NCI-H2029 (cell line): Measurements from ENCODE around the gene STT3B.

Source experiments
- DNase-seq: peaks from one replicate; lab custom pipeline; 2025; lab: John Stamatoyannopoulos, UW

Gene STT3B

DNA sequence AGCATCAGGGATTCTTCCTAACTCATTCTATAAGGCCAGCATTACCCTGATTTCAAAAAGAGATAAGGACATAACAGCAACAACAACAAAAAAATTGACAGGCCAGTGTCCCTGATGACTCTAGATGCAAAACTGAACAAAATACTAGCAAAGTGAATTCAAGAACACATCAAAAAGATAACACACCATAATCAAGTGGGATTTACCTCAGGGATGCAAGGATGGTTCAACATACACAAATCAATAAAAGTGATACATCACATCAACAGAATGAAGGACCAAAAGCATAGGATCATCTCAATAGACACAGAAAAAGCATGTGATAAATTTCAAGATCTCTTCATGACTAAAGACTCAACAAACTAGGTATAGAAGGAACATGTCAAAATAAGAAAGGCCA, 119.6 kb downstream of the STT3B start:
- DNase-seq = no peak

DNA sequence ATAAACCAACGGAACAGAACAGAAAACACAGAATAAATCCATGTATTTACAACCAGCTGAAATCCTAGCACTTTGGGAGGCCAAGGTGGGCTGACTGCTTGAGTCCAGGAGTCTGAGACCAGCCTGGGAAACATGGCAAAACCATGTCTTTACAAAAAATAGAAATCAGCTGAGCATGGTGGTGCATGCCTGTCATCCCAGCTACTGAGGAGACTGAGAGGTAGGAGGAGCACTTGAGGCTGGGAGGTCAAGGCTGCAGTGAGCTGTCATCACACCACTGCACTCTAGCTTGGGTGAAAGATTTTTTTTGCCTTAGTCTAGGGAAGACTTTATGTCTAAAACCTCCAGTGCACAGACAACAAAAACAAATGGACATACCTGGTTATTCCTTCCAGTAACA, 120.7 kb downstream of the STT3B start:
- DNase-seq = no peak

DNA sequence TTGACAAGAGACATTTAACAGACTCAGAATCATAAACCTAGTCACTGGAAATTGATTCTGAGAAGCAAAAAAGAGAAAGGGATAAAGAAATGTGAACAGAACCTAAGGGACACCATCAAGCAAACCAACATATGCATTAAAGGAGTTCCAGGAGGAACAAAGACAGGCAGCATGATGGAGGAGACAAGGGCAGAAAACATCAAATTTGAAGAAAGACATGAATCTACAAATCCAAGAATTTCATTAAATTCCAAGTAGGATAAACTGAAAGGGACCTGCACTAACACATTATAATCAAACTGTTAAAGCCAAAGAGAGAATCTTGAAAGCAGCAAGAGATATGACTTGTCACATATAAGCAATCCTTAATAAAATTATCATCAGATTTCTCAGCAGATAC, 122.3 kb downstream of the STT3B start:
- DNase-seq = no peak

DNA sequence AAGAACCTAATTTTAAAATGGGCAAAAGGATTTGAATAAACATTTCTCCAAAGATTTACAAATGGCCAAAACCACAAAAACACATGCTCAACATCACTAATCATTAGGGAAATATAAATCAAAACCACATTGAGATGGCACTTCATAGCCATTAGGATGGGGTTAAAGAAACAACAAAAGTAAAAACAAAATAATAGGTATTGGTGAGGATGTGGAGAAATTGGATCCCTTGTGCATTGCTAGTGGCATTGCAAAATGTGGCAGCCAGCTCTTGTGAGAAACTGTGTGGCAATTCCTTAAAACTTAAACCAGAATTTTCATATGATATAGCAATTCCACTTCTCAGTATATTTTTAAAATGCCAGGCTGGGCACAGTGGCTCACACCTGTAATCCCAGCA, 126.5 kb downstream of the STT3B start:
- DNase-seq = no peak

DNA sequence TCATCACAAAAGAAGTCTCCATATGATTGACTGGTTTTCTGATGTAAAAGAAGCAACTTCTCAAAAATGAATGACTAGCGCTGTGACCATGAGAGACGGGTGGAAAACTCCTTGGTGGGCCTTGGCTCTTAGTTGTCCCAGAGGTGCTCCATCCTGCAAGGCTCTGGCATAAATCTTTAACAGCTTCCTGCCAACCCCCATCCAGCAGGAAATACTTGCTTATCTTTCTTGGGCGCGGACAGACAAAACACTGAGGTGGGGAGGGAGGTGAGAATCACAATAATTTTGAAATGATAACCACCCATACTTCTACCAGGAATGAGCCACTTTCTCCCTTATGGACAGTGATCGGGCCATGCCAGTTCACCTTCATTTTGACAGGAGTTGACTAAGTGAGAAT, 128.6 kb downstream of the STT3B start:
- no peak for DNase-seq

DNA sequence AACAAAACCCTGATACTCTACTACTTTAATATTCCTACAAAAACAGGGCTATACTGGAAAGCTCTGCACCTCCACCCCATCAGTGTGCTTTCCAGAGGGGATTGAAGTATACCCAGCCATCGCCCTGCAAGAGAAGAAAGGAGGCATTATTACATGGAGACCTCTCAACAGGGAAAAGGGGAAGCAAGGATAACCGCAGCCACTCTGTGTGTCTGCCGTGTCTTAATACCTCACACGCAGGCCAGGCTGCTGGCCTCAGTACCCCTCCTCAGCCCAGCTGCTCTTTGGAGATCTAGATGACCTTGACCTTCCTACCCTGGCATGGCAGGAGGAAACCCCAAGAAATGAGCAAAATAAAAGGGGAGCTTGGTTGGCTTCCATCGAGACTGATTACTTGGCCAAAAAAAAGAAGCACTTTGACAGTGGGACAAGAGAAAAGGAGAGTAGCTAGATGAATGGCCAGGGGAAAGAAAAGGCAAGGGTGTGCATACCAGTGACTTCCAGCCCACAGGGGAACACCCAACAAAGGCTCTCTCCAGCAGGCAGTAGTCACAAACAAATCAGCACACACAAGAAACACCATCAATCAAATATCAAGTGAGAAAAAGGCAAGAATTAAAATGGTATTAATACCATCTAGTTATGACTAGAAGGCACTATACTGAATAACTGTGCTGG, 129.4 kb downstream of the STT3B start:
- no peak for DNase-seq

DNA sequence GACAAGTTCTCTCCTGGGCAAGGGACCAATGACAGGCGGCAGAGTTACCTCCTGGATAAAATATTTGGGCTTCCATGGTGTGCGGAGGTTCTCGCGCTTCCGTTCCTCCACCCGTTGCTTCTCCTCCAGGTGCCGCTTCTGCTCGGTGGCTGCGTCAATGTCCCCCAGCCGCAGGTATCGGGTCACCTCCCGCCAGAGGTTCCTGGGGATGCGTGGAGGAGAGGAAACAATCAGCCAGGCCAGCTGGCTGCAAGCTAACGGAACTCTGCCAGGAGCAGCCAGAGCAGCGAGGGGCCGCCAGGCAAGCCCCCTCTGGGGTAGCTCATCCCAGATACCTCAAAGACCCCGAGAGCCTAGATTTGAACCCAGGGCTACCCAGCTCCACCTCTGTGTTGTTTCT, 131.3 kb downstream of the STT3B start:
- no peak for DNase-seq

DNA sequence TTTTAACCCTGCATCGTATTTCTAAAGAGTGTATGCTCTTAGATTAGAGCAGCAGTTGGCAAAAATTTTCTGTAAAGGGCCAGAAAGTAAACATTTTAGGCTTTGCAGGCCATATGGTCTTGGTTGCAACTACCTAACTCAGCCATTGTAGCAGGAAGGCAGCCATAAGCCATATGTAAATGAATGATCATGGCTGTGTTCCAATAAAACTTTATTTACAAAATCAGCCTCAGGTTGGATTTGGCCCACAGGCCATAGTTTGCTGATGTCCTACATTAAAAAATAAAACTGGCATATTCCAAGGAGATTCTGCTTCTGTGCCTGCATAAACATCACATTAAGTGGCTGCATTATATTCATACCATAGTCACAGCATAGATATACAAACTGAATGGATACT, 134.9 kb downstream of the STT3B start:
- no peak for DNase-seq

DNA sequence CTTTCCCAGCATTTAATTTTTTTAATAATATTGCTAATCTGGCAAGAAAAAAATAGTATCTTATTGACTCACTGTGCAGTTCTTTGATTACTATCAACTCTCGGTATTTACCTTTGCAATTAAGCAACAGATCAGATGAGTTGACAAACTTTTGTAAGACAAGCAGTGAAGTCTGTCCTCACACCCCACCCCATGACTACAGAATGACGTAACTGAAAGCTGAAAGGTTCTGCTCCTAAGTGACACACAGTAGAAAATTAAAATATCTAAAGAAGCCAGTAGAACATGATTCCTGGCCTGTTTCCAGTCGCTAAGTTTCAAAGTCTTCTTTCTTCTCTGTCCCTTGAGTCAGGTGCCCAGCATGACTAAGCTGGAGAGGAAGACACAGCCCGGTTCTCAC, 135.5 kb downstream of the STT3B start:
- no peak for DNase-seq

DNA sequence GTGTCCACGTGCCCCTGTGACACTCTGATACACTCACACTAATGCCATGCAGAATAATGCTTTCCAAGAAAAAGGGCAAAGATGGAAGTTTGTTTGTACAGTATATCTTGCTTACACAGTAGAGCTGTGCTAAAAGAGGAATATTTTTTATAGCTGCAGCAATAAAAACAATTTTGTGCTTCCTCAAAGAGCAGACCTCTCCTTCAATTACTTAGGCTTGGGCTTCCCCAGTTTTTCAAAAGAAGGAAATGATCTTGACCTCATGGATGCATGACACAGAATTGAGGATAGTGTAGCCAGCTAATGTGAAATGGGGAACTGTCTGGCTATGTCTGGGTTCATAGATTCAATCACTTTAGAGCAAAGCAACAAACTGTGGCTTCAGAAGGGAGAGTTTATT, 137.4 kb downstream of the STT3B start:
- DNase-seq = no peak

DNA sequence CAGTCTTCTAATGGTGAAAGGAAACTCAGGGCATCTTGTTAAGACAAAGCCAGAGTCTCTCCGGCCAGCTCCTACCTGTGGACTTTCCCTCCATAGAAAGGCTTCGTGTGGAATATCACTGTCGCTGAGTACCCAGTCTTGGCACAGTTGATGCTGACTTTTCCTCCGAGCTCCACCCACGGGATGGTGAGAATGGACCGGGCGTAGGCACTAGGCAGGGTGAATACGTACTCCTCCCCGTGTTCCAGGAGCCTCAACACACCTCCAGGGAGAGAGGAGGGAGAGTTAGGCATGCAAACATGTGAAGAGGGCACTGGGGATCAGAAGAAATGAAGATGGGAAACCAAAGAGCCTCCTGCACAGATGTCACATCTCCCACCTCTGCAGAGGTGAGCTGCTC, 138.0 kb downstream of the STT3B start:
- DNase-seq = no peak

DNA sequence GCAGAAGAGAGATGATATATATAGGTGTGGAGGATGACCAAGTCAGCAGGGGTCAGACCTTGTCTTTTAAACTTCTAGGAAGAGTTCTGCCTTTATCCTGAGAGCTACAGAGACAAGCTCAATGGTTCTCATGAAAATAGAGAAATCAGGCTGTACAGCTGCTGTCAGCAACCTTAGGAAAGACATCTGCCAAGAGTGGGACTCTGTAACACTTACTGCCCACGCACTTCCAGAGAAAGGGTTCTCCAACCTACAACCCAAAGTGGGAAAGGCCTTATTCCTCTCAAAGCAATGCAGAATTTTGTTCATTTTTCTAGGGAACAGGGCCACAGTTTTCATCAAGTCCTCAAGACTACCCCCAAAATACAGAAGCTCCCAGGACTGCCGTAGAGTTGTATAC, 138.7 kb downstream of the STT3B start:
- no peak for DNase-seq

DNA sequence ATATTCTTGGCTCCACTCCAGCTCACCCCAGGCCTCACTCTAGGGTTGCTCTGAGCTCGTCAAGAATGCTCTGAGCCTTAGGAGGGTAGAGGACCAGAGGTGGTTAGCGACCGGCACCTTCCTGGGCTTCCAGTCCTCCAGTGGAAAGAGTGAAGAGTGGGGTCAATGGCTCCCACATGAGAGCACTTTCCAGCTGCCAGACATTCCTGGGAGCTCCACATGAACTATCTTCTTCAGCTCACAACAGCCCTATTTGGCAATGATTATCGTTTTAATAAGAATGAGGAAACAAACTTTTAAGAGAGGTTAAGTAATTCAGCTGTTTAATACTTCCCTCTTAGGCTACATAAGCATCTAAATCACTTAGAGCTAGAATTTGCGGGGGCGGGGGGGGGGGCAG, 139.3 kb downstream of the STT3B start:
- DNase-seq = no peak

DNA sequence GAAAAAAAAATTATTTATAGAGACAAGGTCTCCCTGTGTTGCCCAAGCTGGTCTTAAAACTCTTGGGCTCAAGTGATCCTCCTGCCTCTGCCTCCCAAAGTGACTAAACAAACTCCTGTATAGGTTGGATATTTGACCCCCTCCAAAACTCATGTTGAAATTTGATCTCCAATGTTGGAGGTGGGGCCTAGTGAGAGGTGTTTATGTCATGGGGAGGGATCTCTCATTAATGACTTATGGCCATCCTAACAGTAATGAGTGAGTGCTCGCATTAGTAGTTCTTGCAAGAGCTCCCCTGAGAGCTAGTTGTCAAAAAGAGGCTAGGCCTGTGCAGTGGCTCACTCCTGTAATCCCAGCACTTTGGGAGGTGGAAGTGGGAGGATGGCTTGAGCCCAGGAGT, 141.2 kb downstream of the STT3B start:
- no peak for DNase-seq

DNA sequence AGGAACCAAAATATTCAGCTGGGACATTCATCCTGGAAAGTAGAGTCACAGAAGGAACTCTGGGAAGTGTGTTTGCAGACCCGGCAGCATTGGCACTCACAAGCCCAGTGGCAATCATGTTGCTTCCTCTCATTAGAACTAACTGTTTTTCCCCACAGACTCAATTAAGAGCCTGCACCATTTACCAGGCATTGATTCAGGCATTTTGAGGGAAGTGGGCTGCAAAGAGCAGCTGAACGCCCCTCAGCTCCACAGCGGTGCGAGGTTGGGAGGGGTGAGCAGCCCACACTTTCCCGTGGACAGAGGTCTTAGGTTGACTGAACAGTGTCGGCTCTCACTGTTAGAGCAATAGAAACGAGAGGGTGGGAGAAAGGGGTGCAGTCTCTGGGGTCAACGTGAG, 143.8 kb downstream of the STT3B start:
- DNase-seq = no peak

DNA sequence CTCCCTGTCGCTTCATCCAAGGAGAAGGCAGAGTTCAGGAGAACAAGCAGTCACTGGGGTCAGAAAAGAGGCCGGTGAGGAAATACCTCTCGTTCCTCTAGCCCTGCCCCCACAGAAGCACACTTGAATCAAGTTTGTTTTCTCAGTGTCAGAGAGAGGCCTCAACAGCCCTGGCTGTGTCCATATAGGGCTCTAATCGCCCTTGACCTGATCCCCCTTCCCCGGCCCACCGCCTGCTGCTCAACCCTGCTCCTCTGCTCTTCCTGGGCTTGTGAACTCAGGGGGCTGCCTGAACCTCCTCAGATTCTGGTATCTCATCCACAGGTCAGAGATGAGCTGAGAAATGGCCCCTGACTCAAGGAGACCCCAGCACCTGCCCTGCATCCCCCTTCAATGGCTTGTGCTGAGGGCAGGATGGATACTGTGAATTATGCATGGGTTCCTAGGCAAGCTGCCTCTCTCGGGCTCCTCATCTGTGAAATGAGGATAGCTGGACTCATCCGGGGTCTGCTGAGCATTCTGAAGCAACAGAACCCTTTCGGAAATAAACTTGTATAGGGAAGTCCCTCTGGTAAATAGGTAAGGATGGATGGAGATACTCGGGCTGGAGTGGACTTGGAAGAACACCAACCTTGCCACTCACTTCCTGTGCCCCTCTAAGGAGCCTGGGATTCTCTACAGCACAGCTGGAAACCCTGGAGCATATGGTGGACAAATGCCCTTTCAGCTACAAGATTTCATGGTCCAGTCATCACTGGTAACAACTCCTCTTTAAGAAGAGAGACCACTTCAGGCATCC, 147.5 kb downstream of the STT3B start:
- no peak for DNase-seq
